ENCODE data around the gene ECE1. TPM values are rescaled to one million over a fixed set of nuclear protein-coding genes. Genes with fewer than 3 reads are reported as not detected.
"Not testable (repeated sequence)": the region's sequence is repeated elsewhere in the genome, so short reads cannot be mapped to it uniquely, and the experiment has no call there.

Gene ECE1
- total and polyA plus RNA-seq, 3 experiments from 2014 or later, result 41.5 to 88.4 (median 78.2) TPM

DNA sequence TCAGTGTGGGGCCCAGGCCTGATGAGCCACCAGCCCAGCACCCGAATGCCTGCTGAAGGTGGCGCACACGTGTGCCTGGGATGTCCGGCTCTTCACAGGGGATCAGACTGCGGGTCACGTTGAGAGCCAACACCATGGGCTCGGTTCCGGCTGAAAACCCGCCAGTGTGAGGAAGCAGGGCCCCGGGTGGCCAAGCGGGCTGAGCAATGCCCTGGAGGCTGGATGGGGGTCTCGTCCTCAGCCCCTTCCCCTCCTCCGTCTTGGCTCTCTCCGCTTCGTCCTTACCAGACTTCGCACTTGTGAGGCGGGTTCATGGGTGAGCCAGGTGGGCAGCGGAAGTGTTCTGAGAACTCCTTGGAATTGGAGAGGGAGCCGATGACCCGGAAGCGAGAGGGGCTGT, 70.6 kb downstream of the ECE1 start:
- Histone ChIP-seq H3K4me3 (ENCODE audit: low read length) (no peak overlapping the region), H3K4me1 (ENCODE audit: insufficient read depth, low read length) (no peaks in the 10 kb centered on the region), H3K9me3 (ENCODE audit: low read length) (no peaks in the 10 kb centered on the region), H3K27ac (ENCODE audit: low read depth, low read length) (no peak overlapping the region), H3K27me3 (ENCODE audit: insufficient read depth, low read length, poor library complexity, severe bottlenecking) (no peaks in the 10 kb centered on the region), H3K36me3 (ENCODE audit: insufficient read depth, low read length) (peaks cover 20% of the 10 kb centered on the region)
- Mint-ChIP-seq H3K4me3 (no peak overlapping the region), H3K36me3 (peaks cover 0 to 57% (median 13%) of the 10 kb centered on the region in 3 donors), H3K27ac (peak overlapping the region in 2 of 8 donors; percentile 7 to 70), H3K4me1 (peaks cover 0 to 3% (median 0%) of the 10 kb centered on the region in 3 donors), H3K27me3 (no peaks in the 10 kb centered on the region), H3K9me3 (no peaks in the 10 kb centered on the region)
- CTCF ChIA-PET, result interaction anchor here (0.7 to 1.8 kb wide), 2 partner anchors 148 to 160 kb away, joined by 3 to 4 read pairs; no protein-coding TSS in a partner anchor
- POLR2A ChIA-PET, result no interaction called here
- DNase-seq, result no peak

DNA sequence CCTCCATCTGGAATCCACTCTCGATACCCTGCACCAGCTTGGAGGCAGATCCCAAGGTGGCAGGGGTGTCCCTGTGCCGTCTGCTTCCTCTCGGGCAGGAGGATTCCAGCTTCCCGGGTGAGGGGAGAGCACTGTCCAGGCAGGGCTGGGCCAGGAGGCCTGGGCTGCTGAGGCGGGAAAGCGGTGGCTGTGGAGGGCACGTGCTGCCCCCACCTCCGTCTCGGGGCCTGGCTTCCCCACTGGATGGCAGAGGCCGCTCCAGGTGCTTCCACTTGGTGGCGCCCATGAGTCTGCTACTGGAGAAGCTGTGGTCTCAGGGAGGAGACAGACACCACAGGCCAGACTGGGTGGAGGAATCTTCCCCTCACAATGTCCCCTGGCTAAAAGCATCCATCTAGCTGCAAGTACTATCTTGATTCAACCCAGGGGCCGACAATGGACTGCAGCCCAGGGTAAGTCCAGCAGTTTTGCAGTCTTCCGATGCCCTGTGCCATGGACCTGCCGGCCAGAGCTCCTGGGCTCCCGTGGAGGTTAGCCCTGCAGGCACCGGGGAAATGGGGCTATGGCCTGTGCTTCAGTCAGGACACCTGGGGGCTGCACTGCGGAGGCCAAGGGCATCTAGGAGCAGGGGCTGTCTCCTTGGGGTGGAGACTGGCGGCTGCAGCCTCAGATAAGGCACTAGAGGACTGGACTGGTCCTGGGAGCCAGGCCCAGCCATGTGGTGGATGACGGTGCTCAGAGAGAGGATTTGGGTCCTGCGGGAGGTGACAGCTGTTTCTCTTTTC, 72.3 kb downstream of the ECE1 start:
- H3K9me3 Mint-ChIP-seq, result no peaks in the 10 kb centered on the region
- no peaks in the 10 kb centered on the region for H3K9me3 ChIP-seq (ENCODE audit: low read length)
- CTCF ChIA-PET, result interaction anchor here (0.9 to 3.6 kb wide), 6 partner anchors 9 to 151 kb away, joined by 3 to 35 read pairs (median 4); no protein-coding TSS in a partner anchor
- POLR2A ChIA-PET, result no interaction called here
- no peak overlapping the region for H3K27ac Mint-ChIP-seq
- H3K4me1 ChIP-seq (ENCODE audit: insufficient read depth, low read length), result no peaks in the 10 kb centered on the region
- H3K27me3 Mint-ChIP-seq, result no peaks in the 10 kb centered on the region
- H3K4me1 Mint-ChIP-seq, result peaks cover 0 to 3% (median 0%) of the 10 kb centered on the region in 3 donors
- H3K4me3 Mint-ChIP-seq, result peak overlapping the region in 1 of 7 donors; percentile 36
- H3K36me3 ChIP-seq (ENCODE audit: insufficient read depth, low read length), result peaks cover 11% of the 10 kb centered on the region
- DNase-seq, result peak in 1 of 5 donors; percentile 13
- H3K27ac ChIP-seq (ENCODE audit: low read depth, low read length), result no peak overlapping the region
- no peaks in the 10 kb centered on the region for H3K27me3 ChIP-seq (ENCODE audit: insufficient read depth, low read length, poor library complexity, severe bottlenecking)
- H3K4me3 ChIP-seq (ENCODE audit: low read length), result no peak overlapping the region
- peaks cover 0 to 47% (median 4%) of the 10 kb centered on the region in 3 donors for H3K36me3 Mint-ChIP-seq

DNA sequence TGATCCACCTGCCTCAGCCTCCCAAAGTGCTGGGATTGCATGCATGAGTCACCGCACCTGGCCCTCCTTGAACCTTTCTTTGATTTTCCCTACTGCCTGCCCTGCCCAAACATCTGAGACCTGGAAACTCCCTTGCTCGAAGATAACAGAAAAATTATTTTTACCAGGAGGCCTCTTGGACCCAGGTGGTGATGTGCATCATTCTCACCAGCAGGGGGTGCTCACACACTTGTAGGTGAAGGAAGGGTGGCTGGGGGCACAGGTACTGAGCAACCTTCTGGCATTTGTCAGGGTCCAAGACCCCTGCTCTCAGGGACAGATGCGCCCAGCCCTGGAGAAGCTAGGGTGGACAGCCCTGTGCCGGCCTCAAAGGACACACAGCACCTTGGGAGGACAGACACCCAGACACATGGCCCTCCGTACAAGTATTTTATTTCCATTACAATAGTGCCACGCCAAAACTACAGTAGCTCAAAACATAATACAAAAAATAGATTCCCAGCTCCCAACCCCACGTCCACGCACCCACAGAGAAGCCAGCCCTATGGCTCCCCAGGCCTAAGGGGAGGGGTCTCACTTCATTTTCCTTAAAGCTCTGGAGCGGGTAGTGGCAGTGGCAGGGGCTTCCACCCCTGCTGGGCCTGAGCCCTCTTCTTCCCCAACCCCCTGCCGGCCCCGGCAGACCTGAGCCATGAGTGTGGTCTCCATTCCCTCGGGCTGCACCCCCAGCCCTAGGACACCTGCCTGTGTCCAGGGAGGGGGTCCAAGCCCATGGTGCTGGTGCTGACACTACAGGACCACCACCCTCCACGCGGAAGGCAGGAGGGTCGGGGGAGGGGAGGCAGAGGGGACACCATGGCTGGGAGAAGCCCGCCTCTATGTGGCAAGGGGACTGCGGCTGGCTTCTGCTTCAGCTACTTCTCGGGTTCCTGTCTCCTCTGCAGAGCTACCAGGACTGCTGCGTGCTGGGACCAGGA, 73.1 kb downstream of the ECE1 start:
- Histone ChIP-seq H3K9me3 (ENCODE audit: low read length) (no peaks in the 10 kb centered on the region), H3K4me3 (ENCODE audit: low read length) (no peak overlapping the region), H3K4me1 (ENCODE audit: insufficient read depth, low read length) (no peaks in the 10 kb centered on the region), H3K27ac (ENCODE audit: low read depth, low read length) (no peak overlapping the region), H3K36me3 (ENCODE audit: insufficient read depth, low read length) (peaks cover 9% of the 10 kb centered on the region), H3K27me3 (ENCODE audit: insufficient read depth, low read length, poor library complexity, severe bottlenecking) (no peaks in the 10 kb centered on the region)
- DNase-seq, result peak; percentile 41 to 74 (median 44)
- Mint-ChIP-seq H3K9me3 (no peaks in the 10 kb centered on the region), H3K27ac (peak overlapping the region in 2 of 8 donors; percentile 17 to 35), H3K4me3 (no peak overlapping the region), H3K4me1 (peaks cover 0 to 3% (median 0%) of the 10 kb centered on the region in 3 donors), H3K27me3 (no peaks in the 10 kb centered on the region), H3K36me3 (peaks cover 0 to 43% (median 4%) of the 10 kb centered on the region in 3 donors)
- ChIA-PET CTCF (interaction anchor here (0.8 to 3.6 kb wide), 8 partner anchors 8 to 223 kb away, joined by 3 to 35 read pairs (median 4); no protein-coding TSS in a partner anchor), POLR2A (interaction anchor here (0.7 kb wide), 1 partner anchor 429 kb away, joined by 3 read pairs; no protein-coding TSS in a partner anchor)

DNA sequence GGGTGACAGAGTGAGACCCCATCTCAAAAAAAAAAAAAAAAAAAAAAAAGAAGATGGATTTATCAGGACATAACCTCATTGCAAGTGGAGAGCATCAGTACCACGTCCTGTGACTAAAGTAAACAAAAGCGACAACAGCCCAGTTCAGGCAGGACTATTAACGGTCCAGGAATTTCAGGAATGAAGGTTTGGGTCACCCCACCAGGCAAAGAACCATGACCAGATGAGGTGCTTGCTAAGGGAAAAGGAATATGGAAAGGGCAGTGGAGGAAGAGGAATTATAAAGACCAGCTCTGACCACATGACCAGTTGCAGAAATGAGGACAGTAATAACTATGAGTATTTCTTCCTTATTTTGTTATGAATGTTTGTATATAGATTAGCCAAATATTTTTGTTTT, 78.1 kb downstream of the ECE1 start:
- CTCF ChIA-PET, result no interaction called here
- H3K27me3 Mint-ChIP-seq, result peaks cover 0 to 4% of the 10 kb centered on the region in 2 donors

DNA sequence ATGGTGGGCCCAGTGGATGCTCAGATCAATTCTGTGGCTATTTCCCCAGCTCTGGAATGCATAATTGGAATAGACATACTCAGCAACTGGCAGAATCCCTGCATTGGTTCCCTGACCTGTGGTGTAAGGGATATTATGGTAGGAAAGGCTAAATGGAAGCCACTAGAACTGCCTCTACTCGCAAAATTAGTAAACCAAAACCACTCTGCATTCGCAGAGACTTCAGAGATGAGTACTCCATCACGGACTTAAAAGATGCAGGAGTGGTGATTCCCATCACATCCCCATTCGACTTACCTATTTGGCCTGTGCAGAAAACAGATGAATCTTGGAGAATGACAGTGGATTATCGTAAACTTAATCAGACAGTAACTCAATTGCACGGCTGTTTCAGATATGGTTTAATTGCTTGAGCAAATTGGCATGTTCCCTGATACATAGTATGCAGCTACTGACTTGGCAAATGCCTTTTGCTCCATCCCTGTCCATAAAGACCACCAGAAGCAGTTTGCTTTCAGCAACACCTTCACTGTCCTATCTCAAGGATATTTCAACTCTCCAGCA, 82.0 kb downstream of the ECE1 start:
- H3K27me3 ChIP-seq (ENCODE audit: insufficient read depth, low read length, poor library complexity, severe bottlenecking); H3K36me3 Mint-ChIP-seq; H3K4me3 Mint-ChIP-seq; H3K4me3 ChIP-seq (ENCODE audit: low read length); DNase-seq; H3K9me3 Mint-ChIP-seq; H3K36me3 ChIP-seq (ENCODE audit: insufficient read depth, low read length); H3K27me3 Mint-ChIP-seq; H3K4me1 Mint-ChIP-seq; POLR2A ChIA-PET; H3K27ac ChIP-seq (ENCODE audit: low read depth, low read length); H3K9me3 ChIP-seq (ENCODE audit: low read length); H3K4me1 ChIP-seq (ENCODE audit: insufficient read depth, low read length): not testable (repeated sequence)
- CTCF ChIA-PET, result interaction anchor here (0.7 kb wide), 1 partner anchor 9 kb away, joined by 3 read pairs; no protein-coding TSS in a partner anchor
- peak overlapping the region in 1 of 8 donors; percentile 6 for H3K27ac Mint-ChIP-seq

More for the DNA sequence above, 78.1 kb downstream of the ECE1 start:
- Histone ChIP-seq H3K36me3 (ENCODE audit: insufficient read depth, low read length) (no peaks in the 10 kb centered on the region), H3K9me3 (ENCODE audit: low read length) (no peaks in the 10 kb centered on the region), H3K4me3 (ENCODE audit: low read length) (no peak overlapping the region), H3K4me1 (ENCODE audit: insufficient read depth, low read length) (no peaks in the 10 kb centered on the region), H3K27ac (ENCODE audit: low read depth, low read length) (no peak overlapping the region), H3K27me3 (ENCODE audit: insufficient read depth, low read length, poor library complexity, severe bottlenecking) (no peaks in the 10 kb centered on the region)
- Mint-ChIP-seq H3K4me3 (no peak overlapping the region), H3K4me1 (peaks cover 0 to 3% (median 0%) of the 10 kb centered on the region in 3 donors), H3K36me3 (peaks cover 0 to 3% (median 0%) of the 10 kb centered on the region in 3 donors), H3K27ac (peak overlapping the region in 1 of 8 donors; percentile 79), H3K9me3 (no peaks in the 10 kb centered on the region)
- DNase-seq, result no peak
- POLR2A ChIA-PET, result no interaction called here

DNA sequence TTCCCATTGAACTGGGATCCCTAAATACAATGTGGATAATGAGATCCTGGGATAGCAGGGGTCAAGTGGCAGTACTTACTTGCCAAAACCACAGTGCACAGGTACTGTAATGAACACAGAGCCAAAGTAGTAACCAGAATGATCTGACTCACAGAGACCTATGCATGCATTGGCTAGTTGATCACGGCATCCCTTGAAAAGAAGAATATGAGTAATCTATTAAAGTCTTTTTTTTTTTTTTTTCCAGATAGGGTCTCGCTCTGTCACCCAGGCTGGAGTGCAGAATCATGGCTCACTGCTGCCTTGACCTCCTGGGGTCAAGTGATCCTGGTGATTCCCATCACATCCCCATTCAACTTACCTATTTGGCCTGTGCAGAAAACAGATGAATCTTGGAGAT, 84.1 kb downstream of the ECE1 start:
- H3K9me3 Mint-ChIP-seq, result no peaks in the 10 kb centered on the region
- Histone ChIP-seq H3K9me3 (ENCODE audit: low read length) (no peaks in the 10 kb centered on the region), H3K27me3 (ENCODE audit: insufficient read depth, low read length, poor library complexity, severe bottlenecking) (no peaks in the 10 kb centered on the region), H3K27ac (ENCODE audit: low read depth, low read length) (no peak overlapping the region), H3K36me3 (ENCODE audit: insufficient read depth, low read length) (no peaks in the 10 kb centered on the region), H3K4me1 (ENCODE audit: insufficient read depth, low read length) (no peaks in the 10 kb centered on the region), H3K4me3 (ENCODE audit: low read length) (no peak overlapping the region)
- no peak overlapping the region for H3K4me3 Mint-ChIP-seq
- DNase-seq, result no peak
- CTCF ChIA-PET, result no interaction called here
- peaks cover 0 to 2% (median 0%) of the 10 kb centered on the region in 3 donors for H3K36me3 Mint-ChIP-seq
- no peak overlapping the region for H3K27ac Mint-ChIP-seq
- POLR2A ChIA-PET, result no interaction called here
- H3K4me1 Mint-ChIP-seq, result no peaks in the 10 kb centered on the region
- H3K27me3 Mint-ChIP-seq, result peaks cover 0 to 5% of the 10 kb centered on the region in 2 donors

DNA sequence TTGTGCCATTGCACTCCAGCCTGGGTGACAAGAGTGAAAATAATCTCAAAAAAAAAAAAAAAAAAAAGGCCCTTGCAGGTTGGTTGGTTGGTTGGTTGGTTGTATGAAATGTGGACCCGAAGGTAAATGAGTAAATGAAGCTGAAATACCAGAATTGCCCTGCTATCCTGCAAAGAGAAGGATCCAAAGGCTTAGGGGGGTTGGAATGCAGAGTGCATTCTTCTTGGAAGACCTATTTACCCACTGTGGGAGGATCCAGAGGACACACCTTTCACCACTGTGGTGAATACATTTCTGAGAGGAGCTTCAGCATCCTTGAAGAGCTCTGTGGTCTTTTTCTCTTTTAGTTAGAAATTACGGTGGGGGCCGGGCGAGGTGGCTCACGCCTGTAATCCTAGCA, 84.8 kb downstream of the ECE1 start:
- ChIA-PET POLR2A (no interaction called here), CTCF (no interaction called here)
- DNase-seq, result no peak
- no peak overlapping the region for H3K4me3 Mint-ChIP-seq
- peaks cover 0 to 5% of the 10 kb centered on the region in 2 donors for H3K27me3 Mint-ChIP-seq
- H3K27ac Mint-ChIP-seq, result no peak overlapping the region
- no peaks in the 10 kb centered on the region for H3K9me3 ChIP-seq (ENCODE audit: low read length)
- no peaks in the 10 kb centered on the region for H3K4me1 ChIP-seq (ENCODE audit: insufficient read depth, low read length)
- H3K4me3 ChIP-seq (ENCODE audit: low read length), result no peak overlapping the region
- peaks cover 0 to 2% (median 0%) of the 10 kb centered on the region in 3 donors for H3K36me3 Mint-ChIP-seq
- H3K27me3 ChIP-seq (ENCODE audit: insufficient read depth, low read length, poor library complexity, severe bottlenecking), result no peaks in the 10 kb centered on the region
- no peaks in the 10 kb centered on the region for H3K4me1 Mint-ChIP-seq
- H3K36me3 ChIP-seq (ENCODE audit: insufficient read depth, low read length), result no peaks in the 10 kb centered on the region
- H3K9me3 Mint-ChIP-seq, result no peaks in the 10 kb centered on the region
- H3K27ac ChIP-seq (ENCODE audit: low read depth, low read length), result no peak overlapping the region
